HG03060 (cell line): ENCODE data around the gene NCOA1.
"Not testable (repeated sequence)": the region's sequence is repeated elsewhere in the genome, so short reads cannot be mapped to it uniquely, and the experiment has no call there.

Experiments
- ATAC-seq: cut with Tn5 transposase; IDR thresholded peaks from one replicate; pipeline ENCODE4 v1.9.1; 2021; ENCODE audit warnings: low read depth, moderate number of reproducible peaks; ENCODE audit not compliant: unreplicated experiment

The NCOA1 gene

GRCh38 chr2:24675338-24675737, 184.3 kb downstream of the NCOA1 start:
- ATAC-seq = no peak

GRCh38 chr2:24676493-24676892, 185.4 kb downstream of the NCOA1 start:
- ATAC-seq = no peak

GRCh38 chr2:24678066-24678465, 187.0 kb downstream of the NCOA1 start:
- ATAC-seq = not testable (repeated sequence)

- ATAC-seq = no peak
These were observed 189.1 kb downstream of the NCOA1 start for GRCh38 chr2:24680196-24680595.

- ATAC-seq = no peak
These were observed 191.2 kb downstream of the NCOA1 start for GRCh38 chr2:24682304-24682703.

- ATAC-seq = no peak
These were observed 192.4 kb downstream of the NCOA1 start for GRCh38 chr2:24683408-24683807.

GRCh38 chr2:24690524-24690923, 199.5 kb downstream of the NCOA1 start:
- no peak for ATAC-seq

- no peak for ATAC-seq
These were observed 200.8 kb downstream of the NCOA1 start for GRCh38 chr2:24691806-24692205.

- ATAC-seq = no peak
These were observed 206.7 kb downstream of the NCOA1 start for GRCh38 chr2:24697792-24698191.

GRCh38 chr2:24702800-24703199, 211.7 kb downstream of the NCOA1 start:
- no peak for ATAC-seq

GRCh38 chr2:24704692-24705091, 213.6 kb downstream of the NCOA1 start:
- ATAC-seq = no peak

GRCh38 chr2:24707143-24707542, 216.1 kb downstream of the NCOA1 start:
- no peak for ATAC-seq

- ATAC-seq = no peak
These were observed 217.6 kb downstream of the NCOA1 start for GRCh38 chr2:24708537-24709152.

GRCh38 chr2:24710806-24711205, 219.8 kb downstream of the NCOA1 start:
- no peak for ATAC-seq

- no peak for ATAC-seq
These were observed 220.8 kb downstream of the NCOA1 start for GRCh38 chr2:24711865-24712264.

GRCh38 chr2:24712296-24712695, 221.2 kb downstream of the NCOA1 start:
- no peak for ATAC-seq

GRCh38 chr2:24717263-24717951, 226.4 kb downstream of the NCOA1 start:
- ATAC-seq = no peak

- ATAC-seq = peak; percentile 61
These were observed 229.3 kb downstream of the NCOA1 start for GRCh38 chr2:24720310-24720709.

GRCh38 chr2:24721470-24721869, 230.4 kb downstream of the NCOA1 start:
- ATAC-seq = no peak

- ATAC-seq = no peak
These were observed 231.2 kb downstream of the NCOA1 start for GRCh38 chr2:24722141-24722790.

- ATAC-seq = no peak
These were observed 232.1 kb downstream of the NCOA1 start for GRCh38 chr2:24723191-24723590.

- ATAC-seq = no peak
These were observed 232.6 kb downstream of the NCOA1 start for GRCh38 chr2:24723665-24724064.
